GM12892 (cell line): ENCODE data around the gene RPTN.

ENCODE experiments used
- DNase-seq: peaks from one replicate; pipeline ENCODE4 v3.0.0; 2011; ENCODE audit not compliant: insufficient read length
- FAIRE-seq: peaks from 2 replicates; lab custom pipeline; 2011; peaks lifted over from hg19 to GRCh38; lab: Jason Lieb, UNC
- POLR2A ChIP-seq: IDR thresholded peaks from 2 replicates; pipeline ENCODE4 v1.6.1; 2011; ENCODE audit warnings: low read depth, low read length, control low read depth
- POLR2AphosphoS5 ChIP-seq: IDR thresholded peaks from 2 replicates; pipeline ENCODE4 v1.6.1; 2011; ENCODE audit warnings: low read depth, low read length, control low read depth
- TAF1 ChIP-seq: IDR thresholded peaks from 2 replicates; pipeline ENCODE4 v1.6.1; 2011; ENCODE audit warnings: low read depth, mild to moderate bottlenecking, control low read depth, low read length, borderline replicate concordance

Gene RPTN

DNA sequence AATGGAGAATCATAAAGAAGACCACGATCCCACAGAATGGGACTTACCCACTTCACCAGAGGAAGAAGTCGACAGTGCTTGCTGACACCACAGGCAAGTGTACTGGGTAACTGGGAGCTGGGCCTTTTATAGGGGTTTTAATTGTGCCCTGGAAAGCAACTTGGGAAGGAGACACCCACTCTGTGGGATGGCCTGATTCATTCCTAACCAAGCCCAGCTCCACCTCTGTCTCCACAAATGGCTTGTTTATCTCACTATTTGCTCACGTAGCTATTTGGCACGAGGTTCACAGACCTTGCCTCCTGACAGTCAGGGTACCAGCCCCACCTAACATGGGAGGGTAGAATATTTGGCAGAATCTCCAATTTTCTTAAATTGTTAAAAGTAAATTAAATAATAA lies 43.7 kb downstream of the RPTN start, which contains the start of gene TCHH:
Gene TCHH, minus strand, starts transcription at position 101 of the 400 bp plus-strand sequence. CDS start 1,364 bp downstream, outside the sequence.
- no peak for DNase-seq
- TF ChIP-seq POLR2A (no peak), POLR2AphosphoS5 (no peak), TAF1 (no peak)
- no peak for FAIRE-seq

DNA sequence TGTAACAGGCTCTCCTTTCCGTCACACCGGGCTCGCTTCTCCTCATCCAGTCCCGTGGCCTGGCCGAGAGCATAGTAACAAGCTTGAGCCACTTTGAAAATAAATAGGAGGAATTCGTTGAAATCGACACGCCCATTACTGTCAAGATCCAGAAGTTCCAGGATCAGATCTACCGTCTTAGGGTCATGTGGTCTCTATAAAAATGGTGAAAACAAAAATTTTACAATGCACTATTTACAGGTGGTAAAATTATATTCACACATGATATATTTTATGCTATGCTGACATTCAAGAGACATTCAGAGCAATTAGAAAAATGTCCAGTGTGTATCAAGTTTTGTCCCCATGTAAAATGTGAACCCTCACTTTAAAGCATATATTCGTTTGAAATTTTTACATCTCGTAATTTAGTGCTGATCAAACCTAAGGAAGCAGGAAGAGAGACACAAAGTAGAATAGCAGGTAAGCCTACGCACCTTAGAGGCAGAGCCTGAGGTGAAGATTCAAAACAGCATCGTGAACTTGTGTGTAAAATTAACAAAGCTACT lies 46.1 kb downstream of the RPTN start:
- DNase-seq: no peak
- FAIRE-seq: no peak
- TF ChIP-seq POLR2AphosphoS5 (no peak), POLR2A (no peak), TAF1 (no peak)

DNA sequence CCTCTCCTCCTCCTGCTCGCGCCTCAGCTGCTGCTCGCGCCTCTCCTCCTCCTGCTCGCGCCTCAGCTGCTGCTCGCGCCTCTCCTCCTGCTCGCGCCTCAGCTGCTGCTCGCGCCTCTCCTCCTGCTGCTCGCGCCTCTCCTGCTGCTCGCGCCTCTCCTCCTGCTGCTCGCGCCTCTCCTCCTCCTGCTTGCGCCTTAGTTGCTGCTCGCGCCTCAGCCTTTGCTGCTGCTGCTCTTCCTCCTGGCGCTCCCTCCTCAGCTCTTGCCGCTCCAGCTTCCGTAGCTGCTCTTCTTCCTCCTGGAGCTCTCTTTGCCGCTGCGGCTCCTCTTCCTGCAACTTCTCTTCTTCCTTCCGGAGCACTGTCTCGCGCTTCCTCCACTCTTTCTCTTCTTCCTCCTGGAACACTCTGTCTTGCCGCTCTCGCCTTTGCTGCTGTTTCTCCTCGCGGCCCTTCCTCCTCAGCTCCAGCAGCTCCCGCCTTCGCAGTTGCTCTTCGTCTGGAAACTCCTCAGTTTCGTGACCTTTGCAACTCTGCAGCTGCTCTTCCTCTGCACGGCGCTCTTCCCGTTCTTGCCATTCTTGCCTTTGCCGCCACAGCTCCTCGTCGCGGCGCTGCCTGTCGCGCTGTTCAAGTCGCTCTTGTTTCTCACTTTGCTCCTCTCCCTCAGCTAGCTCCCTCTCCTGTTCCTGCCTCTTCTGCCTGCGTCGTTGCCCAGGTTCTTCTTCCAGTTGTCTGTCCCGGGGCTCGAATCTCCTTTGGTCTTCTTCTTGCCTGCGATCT lies 46.7 kb downstream of the RPTN start:
- DNase-seq (no peak), FAIRE-seq (no peak)
- TF ChIP-seq POLR2AphosphoS5: no peak
- TF ChIP-seq TAF1: no peak
- no peak for TF ChIP-seq POLR2A

DNA sequence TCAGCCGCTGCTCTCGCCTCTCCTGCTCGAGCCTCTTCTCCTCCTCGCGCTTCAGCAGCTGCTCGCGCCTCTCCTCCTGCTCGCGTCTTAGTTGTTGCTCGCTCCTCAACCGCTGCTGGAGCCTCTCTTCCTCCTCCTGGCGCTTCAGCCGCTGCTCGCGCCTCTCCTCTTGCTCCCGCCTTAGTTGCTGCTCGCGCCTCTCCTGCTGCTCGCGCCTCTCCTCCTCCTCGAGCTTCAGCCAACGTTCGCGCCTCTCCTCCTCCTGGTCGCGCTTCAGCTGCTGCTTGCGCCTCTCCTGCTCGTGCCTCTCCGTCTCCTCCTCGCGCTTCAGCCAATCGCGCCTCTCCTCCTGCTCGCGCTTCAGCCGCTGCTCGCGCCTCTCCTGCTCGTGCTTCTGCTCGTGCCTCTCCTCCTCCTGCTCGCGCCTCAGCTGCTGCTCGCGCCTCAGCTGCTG lies 47.5 kb downstream of the RPTN start:
- DNase-seq (no peak), FAIRE-seq (no peak)
- no peak for TF ChIP-seq POLR2AphosphoS5
- TF ChIP-seq POLR2A: no peak
- no peak for TF ChIP-seq TAF1

DNA sequence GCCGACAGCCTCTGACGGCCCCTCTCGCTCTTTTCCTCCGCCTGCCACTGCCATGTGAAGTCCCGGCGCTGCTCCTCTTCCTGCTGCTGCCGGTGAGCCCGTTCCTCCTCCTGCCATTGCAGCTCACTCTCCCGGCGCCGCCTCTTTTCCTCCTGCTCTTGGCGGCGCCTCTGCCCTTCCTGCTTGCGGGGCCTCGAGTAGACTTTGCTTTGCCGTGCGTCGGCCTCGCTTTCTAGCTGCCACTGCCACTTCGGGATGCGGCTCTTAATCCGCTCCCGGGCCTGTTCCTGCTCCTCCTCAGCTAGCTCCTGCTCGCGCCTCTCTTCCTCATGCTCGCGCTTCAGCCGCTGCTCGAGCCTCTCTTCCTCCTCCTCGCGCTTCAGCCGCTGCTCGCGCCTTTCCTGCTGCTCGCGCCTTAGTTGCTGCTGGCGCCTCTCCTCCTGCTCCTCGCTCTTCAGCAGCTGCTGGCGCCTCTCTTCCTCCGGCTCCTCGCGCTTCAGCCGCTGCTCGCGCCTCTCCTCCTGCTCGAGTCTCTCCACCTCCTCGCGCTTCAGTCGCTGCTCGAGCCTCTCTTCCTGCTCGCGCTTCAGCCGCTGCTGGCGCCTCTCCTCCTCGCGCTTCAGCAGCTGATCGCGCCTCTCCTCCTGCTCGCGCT lies 48.0 kb downstream of the RPTN start:
- no peak for DNase-seq
- TF ChIP-seq POLR2A (no peak), TAF1 (no peak), POLR2AphosphoS5 (no peak)
- FAIRE-seq: no peak

DNA sequence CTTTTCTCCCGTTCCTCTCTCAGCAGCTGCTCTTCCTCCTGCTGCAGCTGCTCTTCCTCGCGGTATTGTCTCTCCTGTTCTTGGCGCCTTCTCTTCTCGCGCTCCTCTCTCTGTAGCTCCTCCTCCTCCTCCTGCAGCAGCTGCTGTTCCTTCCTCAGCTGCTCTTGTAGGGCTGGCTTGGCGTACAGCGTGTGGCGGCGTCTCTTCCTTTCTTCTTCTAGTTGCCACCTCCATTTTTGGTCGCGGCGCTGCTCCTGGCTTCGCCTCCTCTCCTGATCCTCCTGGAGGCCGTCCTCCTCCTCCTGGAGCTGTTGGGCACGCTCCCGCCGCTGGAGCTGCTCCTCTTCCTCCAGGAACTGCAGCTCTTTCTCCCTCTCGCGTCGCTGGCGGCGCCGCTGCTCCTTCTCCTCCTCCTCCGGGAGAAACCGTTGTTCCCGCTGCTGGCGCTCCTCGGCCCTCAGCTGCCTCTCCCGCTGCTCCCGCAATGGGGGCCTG lies 48.6 kb downstream of the RPTN start:
- no peak for TF ChIP-seq TAF1
- TF ChIP-seq POLR2A: no peak
- TF ChIP-seq POLR2AphosphoS5: no peak
- no peak for FAIRE-seq
- DNase-seq: no peak

DNA sequence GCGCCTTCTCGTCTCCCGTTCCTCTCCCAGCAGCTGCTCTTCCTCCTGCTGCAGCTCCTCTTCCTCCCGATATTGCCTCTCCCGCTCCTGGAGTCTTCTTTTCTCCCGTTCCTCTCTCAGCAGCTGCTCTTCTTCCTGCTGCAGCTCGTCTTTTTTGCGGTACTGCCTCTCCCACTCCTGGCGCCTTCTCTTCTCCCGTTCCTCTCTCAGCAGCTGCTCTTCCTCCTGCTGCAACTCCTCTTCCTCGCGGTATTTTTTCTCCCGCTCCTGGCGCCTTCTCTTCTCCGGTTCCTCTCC lies 49.1 kb downstream of the RPTN start:
- TF ChIP-seq TAF1 (no peak), POLR2A (no peak), POLR2AphosphoS5 (no peak)
- no peak for FAIRE-seq
- no peak for DNase-seq

DNA sequence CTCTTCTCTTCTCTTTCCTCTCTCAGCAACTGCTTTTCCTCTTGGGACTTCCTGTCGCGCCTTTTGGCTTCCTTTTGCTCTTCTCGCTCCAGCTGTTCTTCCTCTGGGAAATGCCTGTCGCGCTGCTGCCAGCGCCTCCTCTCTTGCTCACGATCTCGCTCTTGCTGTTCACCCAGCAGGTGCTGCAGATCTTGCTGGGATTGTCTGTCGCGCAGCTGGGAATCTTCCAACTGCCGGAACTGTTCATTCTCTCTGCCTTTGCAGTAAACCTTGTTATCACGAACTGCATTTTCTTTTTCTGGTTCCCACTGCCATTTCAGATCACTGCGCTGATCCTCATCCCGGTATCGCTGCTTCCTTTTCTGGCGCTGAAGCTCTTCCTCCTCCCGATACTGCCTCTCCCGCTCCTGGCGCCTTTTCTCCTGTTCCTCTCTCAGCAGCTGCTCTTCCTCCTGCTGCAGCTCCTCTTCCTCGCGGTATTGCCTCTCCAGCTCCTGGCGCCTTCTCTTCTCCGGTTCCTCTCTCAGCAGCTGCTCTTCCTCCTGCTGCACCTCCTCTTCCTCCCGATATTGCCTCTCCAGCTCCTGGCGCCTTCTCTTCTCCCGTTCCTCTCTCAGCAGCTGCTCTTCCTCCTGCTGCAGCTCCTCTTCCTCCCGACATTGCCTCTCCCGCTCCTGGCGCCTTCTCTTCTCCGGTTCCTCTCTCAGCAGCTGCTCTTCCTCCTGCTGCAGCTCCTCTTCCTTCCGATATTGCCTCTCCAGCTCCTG lies 49.6 kb downstream of the RPTN start:
- FAIRE-seq (no peak), DNase-seq (no peak)
- TF ChIP-seq POLR2AphosphoS5 (no peak), POLR2A (no peak), TAF1 (no peak)

DNA sequence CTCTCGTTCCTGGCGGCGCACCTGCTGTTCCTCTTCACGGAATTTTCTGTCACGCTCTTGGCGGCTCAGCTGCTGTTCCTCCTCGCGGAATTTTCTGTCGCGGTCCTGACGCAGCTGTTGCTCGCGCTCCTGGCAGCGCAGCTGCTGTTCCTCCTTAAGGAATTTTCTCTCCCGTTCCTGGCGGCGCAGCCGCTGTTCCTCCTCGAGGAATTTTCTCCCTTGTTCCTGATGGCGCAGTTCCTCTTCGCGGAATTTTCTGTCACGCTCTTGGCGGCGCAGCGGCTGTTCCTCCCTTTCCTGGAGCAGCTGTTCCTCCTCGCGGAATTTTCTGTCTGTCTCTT lies 50.2 kb downstream of the RPTN start:
- FAIRE-seq (no peak), DNase-seq (no peak)
- TF ChIP-seq TAF1 (no peak), POLR2A (no peak), POLR2AphosphoS5 (no peak)

DNA sequence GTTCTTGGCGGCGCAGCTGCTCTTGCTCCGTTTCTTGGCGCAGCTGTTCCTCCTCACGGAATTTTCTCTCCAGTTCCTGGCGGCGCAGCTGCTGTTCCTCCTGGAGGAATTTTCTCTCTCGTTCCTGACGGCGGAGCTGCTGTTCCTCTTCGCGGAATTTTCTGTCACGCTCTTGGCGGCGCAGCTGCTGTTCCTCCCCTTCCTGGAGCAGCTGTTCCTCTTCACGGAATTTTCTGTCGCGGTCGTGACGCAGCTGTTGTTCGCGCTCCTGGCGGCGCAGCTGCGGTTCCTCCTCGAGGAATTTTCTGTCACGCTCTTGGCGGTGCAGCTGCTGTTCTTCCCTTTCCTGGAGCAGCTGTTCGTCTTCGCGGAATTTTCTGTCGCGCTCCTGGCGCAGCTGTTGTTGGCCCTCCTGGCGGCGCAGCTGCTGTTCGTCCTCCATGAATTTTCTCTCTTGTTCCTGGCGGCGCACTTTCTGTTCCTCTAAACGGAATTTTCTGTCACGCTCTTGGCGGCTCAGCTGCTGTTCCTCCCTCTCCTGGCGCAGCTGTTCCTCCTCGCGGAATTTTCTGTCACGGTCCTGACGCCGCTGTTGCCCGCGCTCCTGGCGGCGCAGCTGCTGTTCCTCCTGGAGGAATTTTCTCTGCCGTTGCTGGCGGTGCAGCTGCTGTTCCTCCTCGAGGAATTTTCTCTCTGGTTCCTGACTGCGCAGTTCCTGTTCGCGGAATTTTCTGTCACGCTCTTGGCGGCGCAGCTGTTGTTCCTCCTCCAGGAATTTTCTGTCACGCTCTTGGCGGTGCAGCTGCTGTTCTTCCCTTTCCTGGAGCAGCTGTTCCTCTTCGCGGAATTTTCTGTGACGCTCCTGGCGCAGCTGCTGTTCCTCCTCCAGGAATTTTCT lies 50.8 kb downstream of the RPTN start:
- TF ChIP-seq POLR2AphosphoS5 (no peak), POLR2A (no peak), TAF1 (no peak)
- no peak for DNase-seq
- no peak for FAIRE-seq
